Omental fat pad (tissue), 4 donors: Measurements from ENCODE around the gene GMDS. TPM values are rescaled to one million over a fixed set of nuclear protein-coding genes. Genes with fewer than 3 reads are reported as not detected.

Experiments
- ATAC-seq: fragments of 150-250 bp; one replicate; pipeline ENCODE4 v1.9.1; 2016; ENCODE audit warnings: mild to moderate bottlenecking, moderate library complexity; ENCODE audit not compliant: low FRiP score
- DNase-seq: peaks from one replicate; pipeline ENCODE4 v3.0.0-alpha.2; 2019; ENCODE audit warnings: low spot score
- CTCF ChIP-seq, 3 donors: fragments of 450-650 bp; IDR thresholded peaks; one replicate each; pipeline ENCODE4 v1.5.1; 2016 to 2017; ENCODE audit warnings: antibody characterized with exemption in 3 of 3, mild to moderate bottlenecking in 3 of 3, moderate library complexity in 2 of 3
- total RNA-seq, 4 donors: library from RNA; depleted of rRNA; stranded (reverse); fragments of >200 nt; gene quantifications; one replicate each; pipeline ENCODE4 v1.1.0, GENCODE V29; 2016

GMDS gene
- total RNA-seq, 4 donors from 2014 or later = 5.6 to 20.6 (median 10.7) TPM

GRCh38 chr6:1885576-1886011 lies 359.8 kb downstream of the GMDS start:
- DNase-seq (no peak), ATAC-seq (peak; percentile 70)
- no peak for TF ChIP-seq CTCF (IDR thresholded peaks at IDR 0.05)

GRCh38 chr6:1884313-1884712 lies 361.1 kb downstream of the GMDS start:
- ATAC-seq (no peak), DNase-seq (no peak)
- no peak for TF ChIP-seq CTCF (IDR thresholded peaks at IDR 0.05)

- ATAC-seq (no peak), DNase-seq (no peak)
- TF ChIP-seq CTCF (IDR thresholded peaks at IDR 0.05) = no peak
These were observed 367.1 kb downstream of the GMDS start for GRCh38 chr6:1878330-1878729.

- TF ChIP-seq CTCF (IDR thresholded peaks at IDR 0.05) = no peak
- no peak for DNase-seq
- ATAC-seq = no peak
These were observed 371.6 kb downstream of the GMDS start for GRCh38 chr6:1873781-1874180.

GRCh38 chr6:1872649-1873131 lies 372.7 kb downstream of the GMDS start:
- no peak for TF ChIP-seq CTCF (IDR thresholded peaks at IDR 0.05)
- DNase-seq (no peak), ATAC-seq (no peak)

GRCh38 chr6:1871724-1872315 lies 373.6 kb downstream of the GMDS start:
- no peak for TF ChIP-seq CTCF (IDR thresholded peaks at IDR 0.05)
- DNase-seq (no peak), ATAC-seq (no peak)

- DNase-seq (no peak), ATAC-seq (no peak)
- no peak for TF ChIP-seq CTCF (IDR thresholded peaks at IDR 0.05)
These were observed 374.5 kb downstream of the GMDS start for GRCh38 chr6:1870932-1871331.
